Neural progenitor cell (in vitro differentiated cells): ENCODE results near the gene TMC7. TPM values are rescaled to one million over a fixed set of nuclear protein-coding genes. Genes with fewer than 3 reads are reported as not detected.

ENCODE experiments used
- DNase-seq: peaks from one replicate; pipeline ENCODE4 v3.0.0-alpha.2; 2016; ENCODE audit warnings: low spot score
- H2AFZ ChIP-seq: fragments of 200-600 bp; sonication (generic); replicated peaks from 2 replicates; pipeline ENCODE4 v1.6.1; 2016; ENCODE audit warnings: antibody characterized with exemption
- H3F3A ChIP-seq: fragments of 200-600 bp; sonication (generic); 2 replicates; pipeline ENCODE4 v1.6.1; 2016; ENCODE audit warnings: antibody characterized with exemption, low read depth
- H3K27ac ChIP-seq: fragments of 200-600 bp; sonication (generic); 2 replicates; pipeline ENCODE4 v1.5.1; 2016; ENCODE audit warnings: mild to moderate bottlenecking
- H3K27me3 ChIP-seq: fragments of 200-600 bp; sonication (generic); 2 replicates; pipeline ENCODE4 v1.6.1; 2016; ENCODE audit warnings: mild to moderate bottlenecking, moderate library complexity
- H3K36me3 ChIP-seq: fragments of 200-600 bp; sonication (generic); 2 replicates; pipeline ENCODE4 v1.5.1; 2016
- H3K4me1 ChIP-seq: fragments of 200-600 bp; sonication (generic); 2 replicates; pipeline ENCODE4 v1.6.1; 2016; ENCODE audit warnings: mixed run types
- H3K4me2 ChIP-seq: fragments of 200-600 bp; sonication (generic); 2 replicates; pipeline ENCODE4 v1.6.1; 2016
- H3K4me3 ChIP-seq: fragments of 200-600 bp; sonication (generic); 2 replicates; pipeline ENCODE4 v1.5.1; 2016
- H3K79me2 ChIP-seq: fragments of 200-600 bp; sonication (generic); 2 replicates; pipeline ENCODE4 v1.6.1; 2016; ENCODE audit warnings: low read depth
- H3K9ac ChIP-seq: fragments of 200-600 bp; sonication (generic); 2 replicates; pipeline ENCODE4 v1.6.1; 2016
- H3K9me3 ChIP-seq: fragments of 200-600 bp; sonication (generic); 2 replicates; pipeline ENCODE4 v1.5.1; 2016; ENCODE audit warnings: low read depth
- H4K20me1 ChIP-seq: fragments of 200-600 bp; sonication (generic); 2 replicates; pipeline ENCODE4 v1.6.1; 2016; ENCODE audit warnings: low read depth
- H3K27ac Mint-ChIP-seq: 3 replicates; pipeline ENCODE4 v1.8.0; 2021; ENCODE audit warnings: mixed read lengths
- H3K27me3 Mint-ChIP-seq: 2 replicates; pipeline ENCODE4 v1.8.0; 2022; ENCODE audit warnings: low read depth, mild to moderate bottlenecking, inconsistent platforms, moderate library complexity, mixed read lengths; ENCODE audit not compliant: insufficient read depth
- H3K36me3 Mint-ChIP-seq: 3 replicates; pipeline ENCODE4 v1.8.0; 2021; ENCODE audit warnings: mixed read lengths
- H3K4me1 Mint-ChIP-seq: 3 replicates; pipeline ENCODE4 v1.8.0; 2021; ENCODE audit warnings: mixed read lengths
- H3K4me3 Mint-ChIP-seq: 3 replicates; pipeline ENCODE4 v1.8.0; 2021; ENCODE audit warnings: mild to moderate bottlenecking, moderate library complexity, mixed read lengths
- H3K9me3 Mint-ChIP-seq: 3 replicates; pipeline ENCODE4 v1.8.0; 2020; ENCODE audit warnings: mixed read lengths
- CTCF ChIP-seq: fragments of 200-600 bp; sonication (generic); IDR thresholded peaks from 2 replicates; pipeline ENCODE4 v1.5.1; 2017; ENCODE audit warnings: antibody characterized with exemption, mild to moderate bottlenecking
- EZH2 ChIP-seq: fragments of 200-600 bp; sonication (generic); IDR thresholded peaks from 2 replicates; pipeline ENCODE4 v1.6.1; 2017; ENCODE audit warnings: antibody characterized with exemption, mild to moderate bottlenecking, moderate library complexity
- EZH2phosphoT487 ChIP-seq: fragments of 200-600 bp; sonication (generic); IDR thresholded peaks from 2 replicates; pipeline ENCODE4 v1.6.1; 2017; ENCODE audit warnings: antibody characterized with exemption
- total RNA-seq: library from RNA; depleted of rRNA; stranded (reverse); fragments of >200 nt; gene quantifications from 2 replicates; pipeline ENCODE4 v1.2.3, GENCODE V29; 2015; ENCODE audit warnings: low replicate concordance

The TMC7 gene
- total RNA-seq, 1 donor from 2014 or later, result 8.2 TPM

DNA sequence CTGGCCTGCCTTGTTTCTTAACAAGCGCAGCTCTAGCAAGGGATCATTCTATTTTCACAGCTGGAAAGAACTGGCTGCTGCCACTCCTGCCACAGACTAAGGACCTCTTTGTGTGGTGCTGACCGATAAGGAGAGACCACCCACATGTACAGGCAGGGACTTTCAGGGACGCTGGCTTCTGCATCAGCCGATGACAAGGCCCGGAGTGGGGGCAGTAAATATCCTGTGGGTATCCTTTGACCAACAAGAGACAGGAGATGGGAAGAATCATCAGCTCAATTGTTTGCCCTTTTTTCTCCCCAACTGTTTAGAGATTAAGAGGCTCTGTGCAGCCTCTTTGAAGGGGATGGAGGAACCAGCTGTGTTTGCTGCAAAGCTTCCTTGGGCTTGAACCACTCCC lies 120.9 kb downstream of the TMC7 start:
- no peaks in the 10 kb centered on the region for H3K36me3 ChIP-seq
- no peak overlapping the region for H3K9ac ChIP-seq
- Mint-ChIP-seq H3K27ac (peak overlapping the region; percentile 16), H3K27me3 (peaks cover 11% of the 10 kb centered on the region), H3K4me3 (no peak overlapping the region), H3K36me3 (no peaks in the 10 kb centered on the region), H3K4me1 (peaks cover 24% of the 10 kb centered on the region), H3K9me3 (no peaks in the 10 kb centered on the region)
- H3K79me2 ChIP-seq, result no peaks in the 10 kb centered on the region
- peaks cover 15% of the 10 kb centered on the region for H3F3A ChIP-seq
- H2AFZ ChIP-seq, result no peak overlapping the region
- peak overlapping the region; percentile 47 for H3K4me2 ChIP-seq
- peak; percentile 78 for DNase-seq
- H3K4me3 ChIP-seq, result no peak overlapping the region
- H3K4me1 ChIP-seq, result peaks cover 15% of the 10 kb centered on the region
- peaks cover 23% of the 10 kb centered on the region for H3K27me3 ChIP-seq
- H4K20me1 ChIP-seq, result peaks cover 12% of the 10 kb centered on the region
- TF ChIP-seq EZH2 (no peak), EZH2phosphoT487 (peak; percentile 49), CTCF (no peak)
- no peak overlapping the region for H3K27ac ChIP-seq
- H3K9me3 ChIP-seq, result no peaks in the 10 kb centered on the region

DNA sequence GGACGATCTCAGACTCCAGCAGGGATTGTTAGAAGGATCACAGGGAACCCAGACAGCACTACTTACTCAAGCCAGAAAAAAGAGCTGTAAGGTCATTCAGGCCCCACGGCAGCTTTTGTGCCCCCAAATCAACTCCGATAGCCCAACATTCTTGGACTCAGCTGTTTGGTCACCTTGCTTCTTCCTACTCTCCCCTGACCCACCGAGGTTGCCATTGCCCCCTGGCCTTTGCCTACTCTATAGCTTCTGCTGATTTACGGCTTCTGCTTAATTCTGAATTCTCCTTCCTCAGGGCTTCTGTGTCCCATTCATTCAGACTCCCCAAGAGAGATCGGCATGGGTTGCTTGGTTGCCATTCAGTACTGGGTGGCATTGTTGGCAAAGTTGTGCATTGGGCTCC lies 121.4 kb downstream of the TMC7 start:
- no peak for TF ChIP-seq EZH2phosphoT487
- TF ChIP-seq CTCF, result no peak
- TF ChIP-seq EZH2, result no peak
- no peaks in the 10 kb centered on the region for H3K9me3 Mint-ChIP-seq
- Histone ChIP-seq H4K20me1 (peaks cover 12% of the 10 kb centered on the region), H3K27ac (no peak overlapping the region), H3K27me3 (peaks cover 23% of the 10 kb centered on the region), H3K4me2 (peak overlapping the region; percentile 47), H3K4me3 (no peak overlapping the region), H3K4me1 (peaks cover 15% of the 10 kb centered on the region), H2AFZ (no peak overlapping the region), H3F3A (peaks cover 15% of the 10 kb centered on the region), H3K79me2 (no peaks in the 10 kb centered on the region), H3K9ac (no peak overlapping the region), H3K36me3 (no peaks in the 10 kb centered on the region), H3K9me3 (no peaks in the 10 kb centered on the region)
- H3K27ac Mint-ChIP-seq, result peak overlapping the region; percentile 16
- no peak for DNase-seq
- H3K4me1 Mint-ChIP-seq, result peaks cover 24% of the 10 kb centered on the region
- no peaks in the 10 kb centered on the region for H3K36me3 Mint-ChIP-seq
- peaks cover 11% of the 10 kb centered on the region for H3K27me3 Mint-ChIP-seq
- H3K4me3 Mint-ChIP-seq, result no peak overlapping the region

DNA sequence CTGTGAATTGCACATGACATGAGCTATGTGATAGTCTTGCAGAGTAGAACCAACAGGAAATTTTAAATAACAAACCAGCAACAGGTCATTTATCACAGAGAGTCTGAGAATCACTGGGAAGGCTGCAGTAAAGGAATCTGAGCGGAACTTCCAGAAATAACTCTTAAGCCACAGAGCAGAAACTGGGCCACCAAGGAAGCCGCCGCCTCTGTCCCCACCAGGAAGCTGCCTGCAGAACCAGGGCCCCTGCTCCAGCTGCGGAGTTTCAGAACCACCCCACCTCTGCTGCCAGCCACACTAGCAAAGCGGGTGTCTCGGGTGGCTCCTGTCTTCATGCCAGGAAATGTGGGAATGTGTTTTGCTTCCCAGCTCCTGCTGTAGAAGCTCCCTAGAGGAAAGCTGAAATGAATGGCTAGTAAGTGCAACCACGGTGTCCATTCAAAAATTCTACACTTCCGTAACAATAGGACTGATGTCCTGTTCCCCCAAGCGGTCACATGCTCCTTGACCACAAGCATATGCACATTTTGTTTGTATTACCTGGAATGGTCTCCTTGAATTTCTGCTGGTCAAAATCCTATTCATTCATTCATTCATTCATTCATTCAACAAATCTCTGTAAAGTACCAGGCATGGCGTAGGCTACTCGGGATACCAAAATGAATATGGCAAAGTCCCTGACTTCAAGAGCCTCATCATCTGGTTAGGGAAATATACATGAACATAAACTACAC lies 122.3 kb downstream of the TMC7 start:
- H3K4me3 ChIP-seq, result no peak overlapping the region
- H3K27me3 Mint-ChIP-seq, result peaks cover 11% of the 10 kb centered on the region
- H3K79me2 ChIP-seq, result no peaks in the 10 kb centered on the region
- no peaks in the 10 kb centered on the region for H3K9me3 Mint-ChIP-seq
- TF ChIP-seq CTCF (no peak), EZH2phosphoT487 (no peak), EZH2 (no peak)
- no peak overlapping the region for H3K27ac ChIP-seq
- H3K4me1 ChIP-seq, result peaks cover 15% of the 10 kb centered on the region
- no peaks in the 10 kb centered on the region for H3K36me3 Mint-ChIP-seq
- no peaks in the 10 kb centered on the region for H3K9me3 ChIP-seq
- H3K4me1 Mint-ChIP-seq, result peaks cover 24% of the 10 kb centered on the region
- H3K27me3 ChIP-seq, result peaks cover 23% of the 10 kb centered on the region
- H3K27ac Mint-ChIP-seq, result no peak overlapping the region
- no peak overlapping the region for H2AFZ ChIP-seq
- no peak for DNase-seq
- no peaks in the 10 kb centered on the region for H3K36me3 ChIP-seq
- peaks cover 15% of the 10 kb centered on the region for H3F3A ChIP-seq
- no peak overlapping the region for H3K4me2 ChIP-seq
- peaks cover 12% of the 10 kb centered on the region for H4K20me1 ChIP-seq
- H3K9ac ChIP-seq, result no peak overlapping the region
- no peak overlapping the region for H3K4me3 Mint-ChIP-seq
